NCI-H524 (cell line): ENCODE results near the gene PLCB1.
"Not testable (repeated sequence)": the region's sequence is repeated elsewhere in the genome, so short reads cannot be mapped to it uniquely, and the experiment has no call there.

Experiments
- DNase-seq, 2 experiments: peaks; one replicate each; lab custom pipeline; 2025; lab: John Stamatoyannopoulos, UW

PLCB1 gene

DNA sequence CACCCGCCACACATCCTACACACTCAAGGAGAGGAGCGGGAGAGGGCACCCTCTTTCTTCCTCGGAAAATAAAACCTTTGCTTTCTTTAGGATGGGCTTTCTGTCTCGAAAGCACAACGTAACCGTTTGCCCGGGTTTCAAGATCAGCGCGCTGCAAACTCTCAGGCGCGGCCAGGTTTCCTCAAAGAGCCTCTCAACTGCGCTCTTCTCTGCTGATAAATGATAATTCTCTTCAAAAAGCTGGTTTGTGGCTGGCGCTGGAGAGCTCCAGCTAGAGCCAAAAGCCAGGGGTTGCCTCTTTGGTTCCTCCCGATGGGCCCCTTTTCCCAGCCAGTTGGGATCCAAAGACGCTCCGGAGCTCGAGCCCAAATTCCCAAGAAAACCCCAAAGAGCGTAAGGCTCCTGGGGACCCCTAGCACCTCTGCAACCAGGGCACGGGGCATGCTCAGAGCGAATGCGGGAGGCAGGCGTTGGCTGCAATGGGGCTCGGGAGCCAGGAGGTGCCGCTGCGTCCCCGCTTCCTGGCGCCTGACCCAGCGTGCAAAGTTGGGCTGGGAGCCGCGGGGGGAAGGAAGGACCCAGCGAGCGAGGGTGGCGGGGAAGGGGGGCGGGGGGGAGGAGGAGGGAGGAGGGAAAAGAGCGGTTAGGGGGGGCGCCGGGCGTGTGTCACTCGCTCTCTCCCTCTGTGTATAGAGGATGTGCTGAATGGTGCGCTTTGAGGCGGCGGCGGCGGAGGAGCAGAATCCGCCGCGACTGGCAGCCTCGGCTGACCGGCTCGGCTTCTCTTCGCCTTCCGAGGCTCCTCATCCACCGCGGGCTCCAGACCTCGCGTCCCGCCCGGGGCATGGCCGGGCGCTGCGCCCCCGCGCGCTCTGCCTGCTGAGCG, at the start of gene PLCB1:
PLCB1 (plus strand) TSS at position 669 of the 886 bp plus-strand sequence. CDS start 386 bp downstream, outside the sequence.
- DNase-seq: peak; percentile 89 to 90

DNA sequence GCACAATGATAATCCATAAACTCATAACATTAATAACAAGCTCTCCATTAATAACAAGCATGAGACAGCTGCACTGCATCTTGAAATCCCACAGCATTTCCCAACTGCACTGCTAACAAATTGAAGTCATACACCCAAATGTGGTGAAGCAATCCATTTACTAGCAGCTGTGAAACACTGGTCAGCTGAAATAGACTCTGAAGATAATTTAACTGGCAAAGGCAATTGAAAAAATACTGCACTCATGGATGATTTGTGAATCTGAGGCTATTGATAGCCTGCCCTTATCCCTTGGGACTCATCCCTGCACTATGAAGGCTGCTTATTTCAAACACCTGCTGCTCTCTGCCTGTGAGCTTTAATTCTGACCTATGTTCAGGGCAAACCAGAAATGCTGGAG, 49.1 kb upstream of the PLCB1 start:
- DNase-seq: peak; percentile 54 to 87

DNA sequence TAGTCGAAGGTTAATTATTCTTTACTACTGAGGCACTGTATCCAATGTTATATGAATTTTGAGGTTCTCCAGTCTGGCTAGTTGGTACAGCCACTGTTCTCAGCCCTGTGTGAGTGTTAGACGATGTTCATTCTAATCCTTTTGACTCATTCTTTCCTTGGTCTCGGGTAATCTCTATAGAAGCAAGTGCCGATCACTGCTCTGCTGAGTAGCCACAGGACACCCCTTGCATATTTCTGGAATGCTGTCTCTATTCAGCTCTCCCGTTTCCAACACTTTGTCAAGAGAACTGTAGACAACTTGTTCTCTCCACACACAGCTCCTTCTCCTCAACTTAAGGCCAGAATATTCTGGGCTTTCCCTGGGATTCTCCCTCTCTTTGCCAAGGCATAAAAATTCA, 42.4 kb upstream of the PLCB1 start:
- no peak for DNase-seq

DNA sequence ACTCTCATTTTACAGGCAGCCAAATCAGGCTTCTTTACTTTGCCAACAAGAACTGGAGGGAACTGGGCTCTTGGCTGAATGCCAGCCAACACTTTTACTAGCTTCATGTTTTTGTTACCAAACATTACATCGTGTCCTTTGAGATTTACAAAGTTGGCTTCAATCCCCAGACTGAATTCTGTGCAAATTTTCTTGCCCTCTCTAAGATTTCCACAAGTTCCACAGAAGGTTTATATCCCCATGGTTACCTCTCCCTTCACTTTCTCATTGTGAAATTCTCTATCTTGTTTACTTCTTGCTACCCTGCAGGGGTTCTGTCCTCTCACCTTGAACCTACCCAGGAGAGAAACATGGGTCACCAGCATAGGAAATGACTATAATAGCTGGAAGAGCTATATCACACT, 37.6 kb upstream of the PLCB1 start:
- DNase-seq: no peak

DNA sequence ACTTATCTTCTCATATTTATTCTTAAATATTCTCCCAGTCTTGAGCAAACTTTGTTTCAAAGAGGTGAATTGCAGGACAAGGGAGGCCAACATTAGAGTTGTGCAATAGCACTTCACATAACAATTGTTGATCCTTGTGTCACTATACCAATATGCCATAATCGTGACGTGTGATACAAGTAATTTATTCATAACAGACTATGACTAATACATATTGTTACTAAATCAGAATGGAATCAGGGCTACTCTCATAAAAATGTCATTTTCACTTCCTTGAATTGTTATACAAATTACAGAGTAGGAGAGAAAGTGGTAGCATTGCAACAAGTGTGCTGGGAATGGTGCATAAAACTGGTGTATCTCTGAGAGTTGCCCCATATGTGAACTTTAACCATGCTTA, 37.2 kb upstream of the PLCB1 start:
- no peak for DNase-seq

DNA sequence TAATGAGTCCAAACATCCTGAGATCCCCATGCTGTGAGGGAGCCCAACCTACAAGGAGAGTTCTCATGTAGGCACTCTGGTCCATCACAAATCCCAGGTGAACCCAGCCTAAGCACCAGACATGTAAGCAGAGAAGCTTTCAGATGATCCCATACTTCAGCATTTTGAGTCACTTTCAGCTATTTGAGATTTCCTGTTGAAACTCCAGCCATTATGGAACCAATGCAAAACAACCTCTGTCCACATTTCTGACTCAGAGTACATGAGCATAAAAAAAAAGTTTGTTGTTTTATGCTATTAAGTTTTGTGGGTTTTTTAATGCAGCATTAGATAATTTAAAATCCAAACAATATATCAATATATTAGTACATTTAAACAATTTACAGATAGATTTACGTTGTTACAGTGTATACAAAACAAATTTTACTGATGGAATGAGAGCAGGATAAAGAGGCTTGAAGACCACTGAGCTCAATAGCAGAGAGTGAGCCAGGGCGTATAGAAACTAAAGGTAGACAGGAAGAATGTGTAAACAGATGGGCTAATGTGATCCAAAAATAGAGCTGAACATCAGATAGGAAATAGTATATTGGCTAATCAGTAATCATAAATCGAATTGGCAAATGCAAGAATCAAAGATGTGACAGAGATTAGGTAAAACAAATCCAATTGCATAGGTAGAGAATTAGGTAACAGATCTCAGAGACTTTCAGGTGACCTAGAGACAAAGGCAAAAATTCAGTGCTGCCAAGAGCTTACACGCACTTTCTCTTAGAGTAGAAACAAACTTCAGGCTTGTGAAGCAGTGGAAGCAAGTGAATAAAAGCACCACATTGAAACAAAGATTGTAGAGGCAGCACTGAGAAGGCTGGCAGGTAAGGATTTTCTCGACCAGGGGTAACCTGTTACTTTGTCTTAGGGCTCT, 36.2 kb upstream of the PLCB1 start:
- DNase-seq: no peak

DNA sequence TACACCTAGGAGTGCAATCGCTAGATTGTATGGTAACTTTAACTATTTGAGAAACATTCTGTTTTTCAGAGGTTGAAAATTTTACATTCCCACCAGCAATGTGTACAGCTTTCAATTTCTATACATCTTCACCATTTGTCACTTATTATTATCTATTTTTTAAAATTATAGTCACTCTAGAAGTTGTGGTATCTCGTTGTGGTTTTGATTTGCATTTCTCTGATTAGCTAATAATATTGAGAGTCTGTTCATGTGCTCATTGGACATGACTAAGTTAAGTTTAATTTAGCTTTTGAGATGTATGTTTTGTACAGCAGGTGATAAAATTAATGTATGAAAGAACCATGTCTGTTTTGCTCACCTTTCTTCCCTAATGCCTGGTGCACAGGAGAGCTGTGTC, 34.8 kb upstream of the PLCB1 start:
- no peak for DNase-seq

DNA sequence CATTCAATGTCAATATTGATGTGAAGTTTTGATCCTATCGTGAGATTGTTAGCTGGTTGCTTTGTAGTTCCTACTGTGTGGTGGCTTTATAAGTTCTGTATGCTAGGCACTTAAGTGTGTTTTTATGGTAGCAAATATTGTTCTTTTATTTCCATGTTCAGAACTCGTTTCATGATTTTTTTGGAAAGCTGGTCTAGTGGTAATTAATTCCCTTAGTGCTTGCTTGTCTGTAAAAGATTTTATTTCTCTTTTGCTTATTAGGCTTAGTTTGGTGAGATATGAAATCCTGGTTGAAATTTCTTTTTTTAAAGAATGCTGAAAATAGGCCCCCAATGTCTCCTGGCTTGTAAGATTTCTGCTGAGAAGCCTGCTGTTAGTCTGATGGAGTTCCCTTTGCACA, 27.8 kb upstream of the PLCB1 start:
- no peak for DNase-seq

DNA sequence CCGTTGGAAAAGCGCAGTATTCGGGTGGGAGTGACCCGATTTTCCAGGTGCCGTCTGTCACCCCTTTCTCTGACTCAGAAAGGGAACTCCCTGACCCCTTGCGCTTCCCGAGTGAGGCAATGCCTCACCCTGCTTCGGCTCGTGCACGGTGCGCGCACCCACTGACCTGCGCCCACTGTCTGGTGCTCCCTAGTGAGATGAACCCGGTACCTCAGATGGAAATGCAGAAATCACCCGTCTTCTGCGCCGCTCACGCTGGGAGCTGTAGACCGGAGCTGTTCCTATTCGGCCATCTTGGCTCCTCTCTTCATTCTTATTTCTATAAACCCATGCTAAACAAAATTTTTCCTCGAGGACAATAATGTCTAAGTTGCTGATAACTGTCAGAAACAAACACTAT, 17.5 kb upstream of the PLCB1 start:
- DNase-seq: not testable (repeated sequence)

DNA sequence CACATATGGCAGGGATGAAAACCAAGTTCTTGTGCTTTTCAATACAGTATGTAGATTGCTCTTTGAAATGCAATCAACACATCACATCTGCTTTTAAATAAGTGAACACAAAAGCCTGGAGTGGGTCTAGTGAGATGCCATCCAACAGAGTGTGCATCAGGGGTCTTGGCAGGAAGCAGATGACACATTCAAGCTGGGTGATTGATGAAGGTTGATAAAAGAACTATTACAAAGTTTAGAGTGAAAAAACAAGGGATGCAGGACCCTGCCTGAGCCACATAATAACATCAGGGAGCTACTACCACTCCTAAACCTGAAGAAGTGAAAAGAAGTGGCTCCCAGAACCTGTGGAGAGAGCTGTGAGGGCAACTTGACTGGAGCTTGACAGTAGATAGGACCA, 16.6 kb upstream of the PLCB1 start:
- DNase-seq: no peak

DNA sequence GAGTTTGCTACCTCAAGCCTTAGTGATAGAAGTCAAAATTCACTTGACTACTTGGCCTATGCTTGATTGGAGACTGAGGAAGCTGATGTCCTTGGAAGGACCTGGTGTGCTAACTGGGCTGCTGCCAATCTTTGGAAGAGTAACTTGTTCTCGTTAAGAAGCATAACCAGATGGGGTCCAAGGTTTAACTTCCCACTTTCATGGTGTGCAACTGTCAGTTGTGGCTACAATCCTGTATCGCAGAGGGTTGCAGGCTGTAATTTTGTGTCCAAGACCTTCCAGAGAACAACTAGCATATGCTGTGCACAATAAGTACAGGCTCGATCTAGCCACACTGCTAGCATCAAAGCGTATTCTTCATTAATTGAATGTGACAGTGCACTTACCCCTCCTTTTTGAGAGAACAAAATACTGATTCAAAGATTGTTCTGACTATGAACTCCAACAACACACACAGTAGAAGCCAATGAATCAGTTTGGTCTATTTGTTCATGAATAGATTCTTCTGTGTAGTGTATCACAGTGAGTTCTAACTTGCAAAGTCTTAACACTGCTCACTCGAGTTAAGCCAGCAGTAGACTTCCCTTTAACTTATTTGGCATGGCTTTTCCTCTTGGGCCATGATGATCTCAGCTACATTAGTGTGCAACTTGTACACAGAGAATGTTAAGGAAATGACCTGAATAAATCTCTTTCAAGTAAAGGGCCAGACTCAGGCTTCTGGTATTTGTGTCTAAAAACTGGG, 15.8 kb upstream of the PLCB1 start:
- no peak for DNase-seq

DNA sequence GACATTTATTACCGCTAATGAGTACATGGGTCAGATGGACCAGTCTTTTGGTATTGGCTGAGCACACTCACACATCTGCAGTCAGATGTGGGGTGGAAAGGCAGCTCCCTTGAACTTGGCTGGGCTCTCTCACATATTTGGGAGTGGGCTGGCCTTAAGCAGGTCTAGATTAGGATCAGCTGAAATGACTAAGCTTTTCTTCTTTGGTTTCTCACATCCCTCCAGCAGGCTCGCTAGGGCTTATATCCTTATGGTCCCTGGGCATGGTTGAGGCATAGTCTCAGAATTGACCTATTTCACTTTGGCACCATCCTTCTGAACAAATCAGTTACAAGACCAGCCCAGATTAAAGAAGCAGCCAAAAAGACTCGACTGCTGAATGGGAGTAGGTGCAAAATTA, 14.4 kb upstream of the PLCB1 start:
- DNase-seq: no peak

DNA sequence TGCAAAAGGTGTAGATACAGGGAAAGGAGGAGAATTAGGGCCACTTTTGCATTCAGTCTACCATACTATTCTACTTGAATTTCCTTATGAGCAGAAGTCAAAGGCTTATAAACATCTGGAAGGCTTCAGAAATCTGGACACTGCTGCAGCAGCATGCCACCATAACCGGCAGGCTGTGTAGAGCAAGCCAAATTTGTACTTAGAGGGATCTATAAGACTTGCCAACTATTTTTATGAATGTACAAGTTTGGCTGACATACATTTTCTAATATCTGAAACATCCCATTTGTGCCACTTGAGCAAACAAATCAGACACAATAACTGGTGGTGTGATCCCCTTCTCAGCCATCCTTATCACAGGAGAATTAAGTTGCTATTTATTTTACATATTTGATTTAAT, 14.0 kb upstream of the PLCB1 start:
- no peak for DNase-seq

DNA sequence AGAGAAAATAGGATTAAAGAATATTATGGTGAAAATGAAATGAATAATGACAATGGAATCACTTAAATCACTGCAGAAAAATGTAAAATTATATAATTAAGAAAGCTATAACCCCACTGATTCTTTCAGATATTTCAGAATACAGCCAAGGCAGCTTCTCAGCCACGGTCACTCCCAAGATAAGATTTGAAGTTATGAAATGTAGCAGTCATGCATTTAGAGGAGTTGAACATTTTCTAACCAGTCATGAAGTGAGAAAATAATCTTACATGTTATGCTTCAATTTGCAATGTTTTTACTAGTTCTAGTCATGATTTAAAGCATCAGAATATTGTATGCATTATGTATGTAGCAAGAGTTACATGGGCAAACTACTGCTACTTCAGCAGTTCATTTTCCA, 13.3 kb upstream of the PLCB1 start:
- DNase-seq: no peak

DNA sequence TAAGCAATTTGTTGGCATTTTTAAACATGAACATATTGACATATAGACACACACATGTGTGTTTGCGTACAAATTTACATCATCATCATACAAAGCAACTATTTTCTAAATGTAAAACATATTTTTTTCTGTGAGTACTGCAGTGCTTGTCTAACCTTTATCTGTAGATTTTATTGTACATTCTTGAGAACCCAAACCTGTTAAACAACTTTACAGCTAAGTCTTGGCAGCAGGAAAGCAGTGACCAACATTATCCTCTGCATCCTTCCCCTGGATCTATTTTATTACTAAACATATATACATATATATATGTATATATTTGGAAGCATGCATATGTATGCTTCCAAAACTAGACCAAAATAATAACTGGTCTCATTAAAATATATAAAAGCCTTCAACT, 10.4 kb upstream of the PLCB1 start:
- no peak for DNase-seq

DNA sequence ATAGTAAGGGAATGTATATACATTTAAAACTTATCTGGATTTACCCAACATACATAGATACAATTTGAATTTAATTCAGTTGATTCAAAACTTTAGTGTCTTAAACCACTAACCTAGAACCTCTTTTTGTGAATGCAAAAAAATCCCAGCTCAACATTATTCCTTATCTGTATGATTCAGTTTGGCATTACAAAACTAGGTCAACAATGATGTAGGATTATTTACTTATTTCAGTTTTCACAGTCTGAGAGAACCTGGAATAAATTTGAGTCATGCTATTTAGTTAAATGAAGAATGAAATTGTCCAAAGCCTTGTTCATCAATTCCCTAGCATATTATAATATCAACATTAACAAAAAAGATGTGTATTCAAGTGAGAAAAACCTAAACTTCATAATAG, 7.4 kb upstream of the PLCB1 start:
- no peak for DNase-seq

DNA sequence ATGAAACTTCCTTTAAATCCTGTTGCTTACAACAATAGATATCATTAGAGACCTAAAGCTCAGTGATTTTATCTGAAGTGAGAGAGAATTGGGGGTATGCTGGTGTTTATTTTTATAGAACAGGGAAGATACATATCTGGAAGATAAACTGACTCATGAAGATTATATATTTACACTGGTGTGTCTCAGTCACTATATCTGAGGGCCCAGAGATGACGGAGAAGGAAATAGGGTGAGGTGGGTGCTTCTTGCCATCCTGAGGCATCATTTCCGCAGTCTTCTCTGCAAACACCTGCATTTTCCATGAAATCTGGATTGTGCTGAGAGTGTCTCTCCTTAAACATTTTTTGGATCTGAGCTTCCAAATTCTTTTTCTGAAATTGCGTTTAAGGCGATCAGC, 5.9 kb upstream of the PLCB1 start:
- no peak for DNase-seq

DNA sequence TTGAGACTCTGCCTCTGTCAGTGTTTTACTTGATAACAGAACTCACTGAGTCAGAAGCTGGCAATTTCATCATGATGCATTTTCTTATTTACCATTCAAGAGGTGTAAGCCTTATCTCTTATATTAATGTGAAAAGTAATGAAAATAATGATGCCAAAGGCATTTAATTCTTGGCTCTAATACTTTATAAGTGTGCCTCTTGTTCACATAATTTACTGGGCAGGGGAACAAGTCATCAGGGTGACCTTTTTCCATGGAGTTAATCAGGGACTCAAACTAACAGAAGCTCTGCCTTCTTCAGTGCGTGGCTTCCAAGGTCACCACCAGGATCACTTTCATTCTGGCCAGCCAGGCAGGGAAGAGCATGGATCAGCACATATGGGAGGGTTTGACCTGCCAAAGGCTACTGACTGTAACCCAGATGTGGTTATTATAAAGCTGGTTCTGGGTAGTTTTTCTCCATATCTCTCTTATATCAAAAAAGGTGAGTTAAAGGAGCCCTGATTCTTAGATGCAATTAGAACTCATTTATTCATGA, 5.2 kb upstream of the PLCB1 start:
- DNase-seq: no peak

DNA sequence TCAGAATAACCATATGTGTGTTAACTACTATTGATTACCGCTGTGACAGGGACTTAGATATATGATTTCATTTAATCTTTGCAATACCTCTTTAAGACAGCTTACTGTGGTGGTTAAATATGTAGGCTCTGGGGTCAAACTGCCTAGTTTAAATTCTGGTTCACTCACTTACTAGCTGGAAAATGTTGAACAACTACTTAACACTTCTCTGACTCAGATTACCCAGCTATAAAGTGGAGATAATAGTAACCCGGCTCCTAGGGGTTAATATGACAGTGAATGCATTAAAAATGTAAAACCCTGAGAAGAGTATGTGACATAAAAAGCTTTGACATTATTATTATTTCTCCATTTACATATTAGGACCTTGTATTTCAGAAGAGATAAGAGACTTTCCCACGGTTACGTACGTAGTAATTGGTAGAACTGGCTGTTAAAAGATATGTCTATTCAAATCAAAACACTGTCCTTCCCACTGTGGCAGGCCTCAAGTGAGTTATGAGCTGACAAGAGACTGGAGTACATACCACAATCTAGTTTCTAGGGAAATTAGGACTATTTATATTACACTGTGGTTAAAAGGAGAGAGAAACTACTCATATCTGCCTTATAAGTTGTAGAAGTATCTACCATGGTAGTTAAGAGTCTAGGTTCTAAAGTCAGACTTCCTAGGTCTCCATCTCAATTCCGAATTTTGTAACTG, 4.4 kb upstream of the PLCB1 start:
- DNase-seq: no peak

DNA sequence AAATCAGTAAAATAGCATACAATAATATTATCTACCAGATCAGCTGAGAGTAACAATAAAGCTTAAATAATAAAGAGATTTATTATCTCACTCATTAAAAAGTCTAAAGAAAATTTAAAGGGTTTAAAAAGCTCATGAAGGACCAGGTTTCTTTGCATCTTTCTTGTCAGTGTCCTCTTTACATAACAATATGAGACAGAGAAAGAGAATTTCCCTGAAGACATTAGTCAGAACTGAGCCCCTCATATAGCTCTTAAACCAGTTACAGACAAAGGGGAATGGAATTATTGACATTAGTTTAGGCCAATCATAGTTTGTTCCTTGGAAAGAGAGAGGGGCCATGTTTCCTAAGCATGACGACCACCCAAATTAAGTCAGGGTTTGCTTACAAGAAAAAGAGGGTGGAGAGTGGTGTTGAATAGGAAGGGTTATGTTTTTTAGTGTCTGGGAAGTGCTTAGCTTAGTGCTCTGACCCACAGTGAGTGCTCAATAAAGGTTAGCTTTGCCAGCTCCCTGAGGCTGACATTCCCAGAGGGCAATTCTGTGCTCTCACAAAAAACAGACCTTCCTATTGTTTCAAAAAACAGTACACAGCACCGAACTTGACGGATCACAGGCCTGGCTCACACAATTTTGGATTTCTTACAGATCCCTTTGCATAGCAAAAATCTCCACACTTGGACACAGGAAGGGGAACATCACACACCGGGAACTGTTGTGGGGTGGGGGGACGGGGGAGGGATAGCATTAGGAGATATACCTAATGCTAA, 3.6 kb upstream of the PLCB1 start:
- no peak for DNase-seq
